ENCODE measurements around the gene VWA2.

- TF ChIP-seq CTCF (IDR thresholded peaks at IDR 0.05) = no peak
- no peak for TF ChIP-seq POLR2A (IDR thresholded peaks at IDR 0.05; ENCODE audit: low read depth)
- no peak for TF ChIP-seq POLR2AphosphoS5 (IDR thresholded peaks at IDR 0.05)
Measured at GRCh38 chr10:114279289-114279688, 40.2 kb downstream of the VWA2 start.
